ENCODE measurements around the gene VDR. TPM values are rescaled to one million over a fixed set of nuclear protein-coding genes. Genes with fewer than 3 reads are reported as not detected.
A peak's percentile ranks its signal among the peaks of the same experiment; 100 is the strongest.

Gene VDR
- polyA plus RNA-seq, 3 donors, result 6.0 to 14.8 (median 12.8) TPM

DNA sequence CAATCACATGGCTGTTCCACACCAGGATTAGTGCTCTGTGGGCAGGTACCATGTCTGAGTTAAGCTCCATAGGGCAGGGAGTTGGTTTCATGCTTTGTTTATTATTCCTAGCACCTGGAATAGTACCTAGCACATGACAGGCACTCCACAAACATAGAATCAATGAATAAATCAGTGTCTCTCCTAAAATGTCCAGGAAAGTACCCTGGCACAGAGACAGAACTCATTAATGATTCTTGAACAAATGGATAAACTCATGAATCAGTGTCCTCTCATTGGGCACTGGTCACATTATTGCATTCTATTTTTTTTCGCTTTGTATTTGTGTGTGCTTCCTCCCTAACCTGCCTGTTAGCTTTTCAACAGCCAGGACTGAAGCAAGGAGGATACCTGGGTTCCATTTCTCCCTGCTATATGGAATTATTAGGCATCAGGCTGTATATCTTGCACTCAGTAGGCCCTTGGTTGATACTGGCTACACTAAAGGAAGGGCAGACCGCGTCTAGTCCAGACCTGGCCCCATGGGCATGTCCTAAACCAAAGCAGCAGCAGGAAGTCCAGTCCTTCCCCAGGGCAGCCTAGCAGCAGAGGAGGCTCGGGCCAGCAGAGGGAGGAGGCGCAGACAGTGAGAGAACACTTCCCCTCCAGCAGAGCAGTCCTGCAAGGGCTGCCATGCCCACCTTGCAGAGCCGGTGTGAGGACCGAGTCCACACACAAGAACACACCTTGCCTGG lies 103.5 kb downstream of the VDR start:
- Histone ChIP-seq H3K9me3 (replicated peaks in 1 of 2; ENCODE audit: control insufficient read depth in 1 of 2, insufficient read depth in 1 of 2, low read length in 2 of 2) (no peaks in the 10 kb centered on the region), H3K9ac (ENCODE audit: insufficient read depth, low read length, poor library complexity, severe bottlenecking) (peak overlapping the region; percentile 65), H3K4me1 (ENCODE audit: control insufficient read depth in 1 of 2, insufficient read depth in 2 of 2, low read length in 2 of 2) (peaks cover 51 to 55% of the 10 kb centered on the region in 2 donors), H3K27ac (ENCODE audit: low read depth in 1 of 2, low read length in 2 of 2) (peak overlapping the region; percentile 78 to 86), H3K79me2 (ENCODE audit: insufficient read depth, low read length) (peaks cover 77% of the 10 kb centered on the region), H3K27me3 (ENCODE audit: control insufficient read depth in 2 of 2, insufficient read depth in 2 of 2, low read length in 2 of 2) (no peaks in the 10 kb centered on the region), H4K20me1 (ENCODE audit: insufficient read depth, low read length) (peaks cover 60% of the 10 kb centered on the region), H3K36me3 (replicated peaks in 1 of 2; ENCODE audit: control insufficient read depth in 1 of 2, insufficient read depth in 2 of 2, low read length in 2 of 2) (peaks cover 33 to 56% of the 10 kb centered on the region in 2 donors), H3K4me3 (replicated peaks in 1 of 3; ENCODE audit: low read depth in 2 of 3, low read length in 3 of 3) (peak overlapping the region in 2 of 3 experiments; percentile 14 to 53), H3K4me2 (replicated peaks; ENCODE audit: extremely low read depth, low read length, poor library complexity, severe bottlenecking) (peak overlapping the region; percentile 59), H2AFZ (ENCODE audit: insufficient read depth, low read depth, low read length, poor library complexity, severe bottlenecking) (no peak overlapping the region)
- peaks cover 0 to 3% (median 0%) of the 10 kb centered on the region in 3 donors for H3K27me3 Mint-ChIP-seq (ENCODE audit: low read depth in 3 of 3)
- H3K9me3 Mint-ChIP-seq, result peaks cover 0 to 2% (median 0%) of the 10 kb centered on the region in 7 donors
- 5% methylated on average over 3 of the region's 7 CpGs for WGBS (ENCODE audit: insufficient coverage)
- peak overlapping the region; percentile 49 to 79 for H3K4me3 Mint-ChIP-seq
- peak overlapping the region; percentile 35 to 92 (median 79) for H3K27ac Mint-ChIP-seq
- intact Hi-C loops (cut with micrococcal nuclease), result loop anchor here (2.0 to 5.0 kb wide), 2 partner anchors 36 to 37 kb away; no protein-coding TSS in a partner anchor
- H3K36me3 Mint-ChIP-seq, result peaks cover 36 to 58% of the 10 kb centered on the region in 2 donors
- TF ChIP-seq, protein P1, sequence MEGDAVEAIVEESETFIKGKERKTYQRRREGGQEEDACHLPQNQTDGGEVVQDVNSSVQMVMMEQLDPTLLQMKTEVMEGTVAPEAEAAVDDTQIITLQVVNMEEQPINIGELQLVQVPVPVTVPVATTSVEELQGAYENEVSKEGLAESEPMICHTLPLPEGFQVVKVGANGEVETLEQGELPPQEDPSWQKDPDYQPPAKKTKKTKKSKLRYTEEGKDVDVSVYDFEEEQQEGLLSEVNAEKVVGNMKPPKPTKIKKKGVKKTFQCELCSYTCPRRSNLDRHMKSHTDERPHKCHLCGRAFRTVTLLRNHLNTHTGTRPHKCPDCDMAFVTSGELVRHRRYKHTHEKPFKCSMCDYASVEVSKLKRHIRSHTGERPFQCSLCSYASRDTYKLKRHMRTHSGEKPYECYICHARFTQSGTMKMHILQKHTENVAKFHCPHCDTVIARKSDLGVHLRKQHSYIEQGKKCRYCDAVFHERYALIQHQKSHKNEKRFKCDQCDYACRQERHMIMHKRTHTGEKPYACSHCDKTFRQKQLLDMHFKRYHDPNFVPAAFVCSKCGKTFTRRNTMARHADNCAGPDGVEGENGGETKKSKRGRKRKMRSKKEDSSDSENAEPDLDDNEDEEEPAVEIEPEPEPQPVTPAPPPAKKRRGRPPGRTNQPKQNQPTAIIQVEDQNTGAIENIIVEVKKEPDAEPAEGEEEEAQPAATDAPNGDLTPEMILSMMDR (IDR thresholded peaks at IDR 0.05), result no peak
- DNase-seq, result peak; percentile 58 to 65 (median 62)
- H3K4me1 Mint-ChIP-seq, result peaks cover 67% of the 10 kb centered on the region

DNA sequence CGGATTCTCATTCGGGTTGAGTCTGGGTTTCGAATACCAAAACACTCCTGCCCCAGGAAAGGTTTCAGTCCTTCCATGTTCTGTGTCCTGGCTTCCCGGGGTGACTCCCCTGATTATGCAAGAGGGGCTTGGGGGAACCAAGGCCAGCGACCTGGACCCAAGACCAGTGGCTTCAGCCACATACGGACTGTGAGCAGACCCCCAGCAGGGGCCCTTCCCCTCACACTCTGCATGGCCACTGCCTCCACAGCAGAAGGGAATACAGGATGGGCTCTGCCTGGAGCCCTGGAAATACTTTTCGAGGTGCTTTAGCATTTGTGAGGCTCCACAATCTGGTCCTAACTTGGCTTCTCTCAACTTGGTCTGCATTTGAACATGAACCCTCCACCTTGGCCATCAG lies 104.2 kb downstream of the VDR start:
- H2AFZ ChIP-seq (ENCODE audit: insufficient read depth, low read depth, low read length, poor library complexity, severe bottlenecking), result no peak overlapping the region
- Mint-ChIP-seq H3K36me3 (peaks cover 40 to 58% of the 10 kb centered on the region in 2 donors), H3K9me3 (peaks cover 0 to 2% (median 0%) of the 10 kb centered on the region in 7 donors), H3K4me3 (no peak overlapping the region), H3K27me3 (ENCODE audit: low read depth in 3 of 3) (peaks cover 0 to 3% (median 0%) of the 10 kb centered on the region in 3 donors), H3K27ac (no peak overlapping the region), H3K4me1 (peaks cover 62% of the 10 kb centered on the region)
- peak overlapping the region; percentile 12 for H3K9ac ChIP-seq (ENCODE audit: insufficient read depth, low read length, poor library complexity, severe bottlenecking)
- H3K4me2 ChIP-seq (replicated peaks; ENCODE audit: extremely low read depth, low read length, poor library complexity, severe bottlenecking), result no peak overlapping the region
- intact Hi-C loops (cut with micrococcal nuclease), result loop anchor here (2.0 to 5.0 kb wide), 2 partner anchors 37 to 38 kb away; no protein-coding TSS in a partner anchor
- 92% methylated on average over 6 of the region's 7 CpGs for WGBS (ENCODE audit: insufficient coverage)
- TF ChIP-seq, protein P1 (IDR thresholded peaks at IDR 0.05), result no peak
- no peak overlapping the region for H3K4me3 ChIP-seq (replicated peaks in 1 of 3; ENCODE audit: low read depth in 2 of 3, low read length in 3 of 3)
- DNase-seq, result no peak
- H4K20me1 ChIP-seq (ENCODE audit: insufficient read depth, low read length), result peaks cover 63% of the 10 kb centered on the region
- peaks cover 69% of the 10 kb centered on the region for H3K79me2 ChIP-seq (ENCODE audit: insufficient read depth, low read length)
- H3K36me3 ChIP-seq (replicated peaks in 1 of 2; ENCODE audit: control insufficient read depth in 1 of 2, insufficient read depth in 2 of 2, low read length in 2 of 2), result peaks cover 35 to 58% of the 10 kb centered on the region in 2 donors
- no peaks in the 10 kb centered on the region for H3K27me3 ChIP-seq (ENCODE audit: control insufficient read depth in 2 of 2, insufficient read depth in 2 of 2, low read length in 2 of 2)
- no peaks in the 10 kb centered on the region for H3K9me3 ChIP-seq (replicated peaks in 1 of 2; ENCODE audit: control insufficient read depth in 1 of 2, insufficient read depth in 1 of 2, low read length in 2 of 2)
- peak overlapping the region in 1 of 2 donors; percentile 86 for H3K27ac ChIP-seq (ENCODE audit: low read depth in 1 of 2, low read length in 2 of 2)
- peaks cover 51% of the 10 kb centered on the region in 2 donors for H3K4me1 ChIP-seq (ENCODE audit: control insufficient read depth in 1 of 2, insufficient read depth in 2 of 2, low read length in 2 of 2)
